K562 (cell line): ENCODE results near the gene BEX3. TPM values are rescaled to one million over a fixed set of nuclear protein-coding genes. Genes with fewer than 3 reads are reported as not detected.

Source experiments
- ATAC-seq: fragments of 200-7000 bp; cut with Tn5 transposase; 3 replicates; pipeline ENCODE4 v1.9.1; 2020; ENCODE audit warnings: moderate library complexity
- BruUV-seq: library from RNA; stranded (reverse); fragments of 400-500 nt; replicated peaks from 2 replicates; lab custom pipeline; 2021; lab: Mats Ljungman, UMichigan
- CTCF ChIA-PET: fragments of 300-600 bp; formaldehyde crosslinking; extraction: SDS; loops from one replicate; lab custom pipeline; 2021; ENCODE audit warnings: low intra/inter-chr PET ratio; lab: Yijun Ruan, JAX
- POLR2A ChIA-PET: fragments of 300-600, 350-650 bp; sonication (Branson Sonifier 250); formaldehyde crosslinking; extraction: SDS; loops from one replicate; lab custom pipeline; 2021; ENCODE audit warnings: antibody characterized with exemption, inconsistent platforms; lab: Yijun Ruan, JAX
- DNase-seq, 4 experiments: peaks; one replicate each; pipeline versions ENCODE4 v3.0.0 to v3.0.0-alpha.2; 2011 to 2018; ENCODE audit warnings: low spot score in 3 of 4, mixed read lengths in 3 of 4; ENCODE audit errors: extremely low read depth in 1 of 4
- FAIRE-seq: peaks from 2 replicates; lab custom pipeline; 2011; peaks lifted over from hg19 to GRCh38; lab: Jason Lieb, UNC
- H2AFZ ChIP-seq: 2 replicates; pipeline ENCODE4 v1.6.0; 2011; ENCODE audit warnings: low read depth, low read length, control low read depth, inconsistent platforms
- H3K27ac ChIP-seq: fragments of 200-600 bp; 3 replicates; pipeline ENCODE4 v1.8.0; 2011; ENCODE audit warnings: low read depth, mild to moderate bottlenecking, control low read depth, inconsistent platforms, low read length, moderate library complexity, mixed read lengths; ENCODE audit errors: extremely low read depth
- H3K27me3 ChIP-seq, 2 experiments: fragments of 300-600 bp in 1 of 2; 2 replicates in 1 of 2; 3 replicates in 1 of 2; pipeline versions ENCODE4 v1.6.0 to v1.8.0; 2011; ENCODE audit warnings: inconsistent platforms in 2 of 2, low read length in 2 of 2, mild to moderate bottlenecking in 1 of 2, mixed read lengths in 1 of 2, moderate library complexity in 1 of 2; ENCODE audit not compliant: control insufficient read depth in 2 of 2, insufficient read depth in 2 of 2
- H3K36me3 ChIP-seq: fragments of 300-600 bp; 3 replicates; pipeline ENCODE4 v1.8.0; 2011; ENCODE audit warnings: mild to moderate bottlenecking, low read length, inconsistent platforms; ENCODE audit not compliant: control insufficient read depth, insufficient read depth
- H3K4me1 ChIP-seq, 2 experiments: fragments of 200-600 bp in 1 of 2; replicated peaks in 1 of 2; 2 replicates in 1 of 2; 3 replicates in 1 of 2; pipeline versions ENCODE4 v1.5.1 to v1.8.0; 2011; ENCODE audit warnings: inconsistent platforms in 2 of 2, low read length in 2 of 2, mild to moderate bottlenecking in 1 of 2, mixed read lengths in 1 of 2, moderate library complexity in 1 of 2; ENCODE audit not compliant: control insufficient read depth in 2 of 2, insufficient read depth in 2 of 2
- H3K4me2 ChIP-seq: 2 replicates; pipeline ENCODE4 v1.6.1; 2011; ENCODE audit warnings: low read length, control low read depth, inconsistent platforms, mixed read lengths; ENCODE audit not compliant: insufficient read depth
- H3K4me3 ChIP-seq: fragments of 200-600 bp; sonication (generic), shearing (Covaris generic); 2 replicates; pipeline ENCODE4 v1.5.1; 2016; ENCODE audit warnings: control low read depth, inconsistent platforms
- H3K79me2 ChIP-seq: fragments of 200-600 bp; 3 replicates; pipeline ENCODE4 v1.8.0; 2011; ENCODE audit warnings: low read length, inconsistent platforms; ENCODE audit not compliant: control insufficient read depth, insufficient read depth
- H3K9ac ChIP-seq, 2 experiments: 2 replicates each; pipeline versions ENCODE4 v1.6.0 to v1.6.1; 2011; ENCODE audit warnings: low read depth in 2 of 2, low read length in 2 of 2, control low read depth in 1 of 2, inconsistent platforms in 1 of 2, mild to moderate bottlenecking in 1 of 2, mixed read lengths in 1 of 2; ENCODE audit not compliant: insufficient read depth in 1 of 2
- H3K9me1 ChIP-seq: one replicate; pipeline ENCODE4 v1.6.0; 2011; ENCODE audit warnings: inconsistent platforms, mild to moderate bottlenecking, low read length, moderate library complexity; ENCODE audit not compliant: control insufficient read depth, insufficient read depth
- H3K9me3 ChIP-seq: replicated peaks from 2 replicates; pipeline ENCODE4 v1.5.1; 2011; ENCODE audit warnings: low read depth, low read length, inconsistent platforms; ENCODE audit not compliant: control insufficient read depth, insufficient read depth
- H4K20me1 ChIP-seq: replicated peaks from 2 replicates; pipeline ENCODE4 v1.6.1; 2011; ENCODE audit warnings: low read length, inconsistent platforms, mixed read lengths; ENCODE audit not compliant: control insufficient read depth, insufficient read depth
- FOXJ2 ChIP-seq: fragments of 200-800 bp; sonication (Bioruptor generic); IDR thresholded peaks from 2 replicates; pipeline ENCODE4 v1.6.1; 2016; ENCODE audit warnings: missing genetic modification characterization, missing compliant biosample characterization
- HMBOX1 ChIP-seq: sonication (generic); IDR thresholded peaks from 2 replicates; pipeline ENCODE4 v1.6.1; 2016
- SRF ChIP-seq, 2 experiments: fragments of 250-450, 450-650 bp in 1 of 2; sonication (Bioruptor Pico) in 1 of 2; sonication (generic) in 1 of 2; formaldehyde crosslinking; IDR thresholded peaks; 2 replicates each; pipeline versions ENCODE4 v1.5.0 to v1.5.1; 2020 to 2022; ENCODE audit warnings: mild to moderate bottlenecking in 1 of 2, missing genetic modification reagents in 1 of 2
- SRSF1 ChIP-seq: fragments of 200-400 bp; formaldehyde crosslinking; IDR thresholded peaks from 2 replicates; pipeline ENCODE4 v1.6.1; 2017; ENCODE audit warnings: mild to moderate bottlenecking, low read depth, low read length, moderate library complexity
- WGBS: fragments of 100-300 bp; shearing (Covaris generic); methylation state at CpG from one replicate; pipeline ENCODE4 v1.1.6; 2016; ENCODE audit warnings: low coverage, mixed read lengths; ENCODE audit not compliant: insufficient coverage; ENCODE audit errors: missing lambda C conversion rate; 5-methylcytosine and 5-hydroxymethylcytosine counted together
- in situ Hi-C: fragments of 300-500 bp; cut with MboI; formaldehyde crosslinking; loops from 4 replicates; pipeline ENCODE4 v1.15.0; 2018; ENCODE audit warnings: inconsistent platforms, mixed read lengths
- intact Hi-C: fragments of 100-400 bp; cut with micrococcal nuclease; formaldehyde crosslinking; loops from 2 replicates; pipeline ENCODE4 v1.14.2; 2022
- polyA plus RNA-seq, 8 experiments: library from polyadenylated mRNA; depleted of rRNA in 4 of 8; stranded (reverse) in 5 of 8; unstranded in 3 of 8; fragments of >200 nt; fragmentation: Nextera tagmentation in 2 of 8; fragmentation: Illumina TruSeq in 1 of 8; extraction: Ambion mirVana in 2 of 8; extraction: Trizol in 1 of 8; gene quantifications; 2 replicates each; pipeline versions ENCODE4 v1.2.1 to v1.2.3, GENCODE V29; 2011 to 2014; ENCODE audit warnings: inconsistent platforms in 1 of 8, missing spikeins in 1 of 8
- total RNA-seq, 7 experiments: library from RNA; depleted of rRNA in 6 of 7; stranded (reverse); fragments of >200 nt in 6 of 7; fragmentation: Illumina TruSeq in 2 of 7; extraction: Trizol in 2 of 7; gene quantifications; 2 replicates each; pipeline versions ENCODE4 v1.2.1 to v1.2.3, GENCODE V29; 2011 to 2021; ENCODE audit warnings: low replicate concordance in 1 of 7

BEX3 gene
- total and polyA plus RNA-seq, 9 of the 15 experiments (the other 6 are each of a cell fraction or from before 2014, with no cell fraction given): 0.21 to 0.47 TPM; not detected in 7

GRCh38 chrX:103382877-103383276, 6.5 kb downstream of the BEX3 start:
- no peak overlapping the region for H3K4me3 ChIP-seq
- ChIA-PET CTCF (no interaction called here), POLR2A (interaction anchor here (0.9 kb wide), 1 partner anchor 15 kb away, joined by 3 read pairs; no protein-coding TSS in a partner anchor)
- no peaks in the 10 kb centered on the region for H3K79me2 ChIP-seq
- DNase-seq: no peak
- no peaks in the 10 kb centered on the region for H3K27me3 ChIP-seq
- in situ Hi-C loops (no loop called here), intact Hi-C loops (no loop called here)
- H3K4me2 ChIP-seq: no peak overlapping the region
- no peaks in the 10 kb centered on the region for H3K9me3 ChIP-seq
- H4K20me1 ChIP-seq: no peaks in the 10 kb centered on the region
- ATAC-seq: no peak
- H3K9me1 ChIP-seq: no peaks in the 10 kb centered on the region
- no peak overlapping the region for H3K27ac ChIP-seq
- WGBS: 40% methylated on average over 1 of the region's 1 CpG
- FAIRE-seq: no peak
- no peak overlapping the region for H3K9ac ChIP-seq
- H3K36me3 ChIP-seq: no peaks in the 10 kb centered on the region
- TF ChIP-seq SRSF1 (no peak), FOXJ2 (tag) (peak; percentile 95)
- TF ChIP-seq, all 486 proteins: peak for 1
- no peak overlapping the region for H2AFZ ChIP-seq
- H3K4me1 ChIP-seq: no peaks in the 10 kb centered on the region
- BruUV-seq: no TSS peak

- no peak for ATAC-seq
- intact Hi-C loops: no loop called here
- Histone ChIP-seq H3K79me2 (no peaks in the 10 kb centered on the region), H2AFZ (peak overlapping the region; percentile 32; the same call in 1 of the 2 replicates), H3K27ac (no peak overlapping the region), H4K20me1 (no peaks in the 10 kb centered on the region), H3K4me1 (no peaks in the 10 kb centered on the region), H3K9me3 (no peaks in the 10 kb centered on the region), H3K4me3 (no peak overlapping the region), H3K9ac (no peak overlapping the region), H3K27me3 (no peaks in the 10 kb centered on the region), H3K36me3 (no peaks in the 10 kb centered on the region), H3K9me1 (no peaks in the 10 kb centered on the region), H3K4me2 (no peak overlapping the region)
- 5% methylated on average over 2 of the region's 2 CpGs for WGBS
- in situ Hi-C loops: no loop called here
- BruUV-seq: no TSS peak
- no peak for DNase-seq
- ChIA-PET CTCF (no interaction called here), POLR2A (no interaction called here)
- TF ChIP-seq SRF (CRISPR knock-in tag; IDR thresholded peaks at IDR 0.05) (no peak), HMBOX1 (0 out of 2 replicates have a peak, but pooled peaks have one; percentile 3)
- no peak for FAIRE-seq
Measured at GRCh38 chrX:103384672-103385071, 8.3 kb downstream of the BEX3 start.
